GM12891 (cell line): ENCODE data around the gene ITGAL.

Experiments used
- POLR2A ChIP-seq: IDR thresholded peaks from 2 replicates; pipeline ENCODE4 v1.6.1; 2011; ENCODE audit warnings: low read depth, low read length, control low read depth
- POLR2AphosphoS5 ChIP-seq: IDR thresholded peaks from 2 replicates; pipeline ENCODE4 v1.6.1; 2011; ENCODE audit warnings: low read depth, low read length, control low read depth
- TAF1 ChIP-seq: IDR thresholded peaks from 2 replicates; pipeline ENCODE4 v1.6.1; 2011; ENCODE audit warnings: low read depth, low read length, control low read depth

GRCh38 chr16:30464078-30464477 is 8.5 kb upstream of the ITGAL start:
- TF ChIP-seq POLR2A, result no peak
- TF ChIP-seq TAF1, result no peak
- TF ChIP-seq POLR2AphosphoS5, result no peak
